Neutrophil (primary cell): ENCODE measurements around the gene ITPKC.

Experiments used
- H3K27ac ChIP-seq: fragments of 200-600 bp; sonication (generic); 2 replicates; pipeline ENCODE4 v1.5.1; 2016; ENCODE audit warnings: mild to moderate bottlenecking, moderate library complexity
- H3K27me3 ChIP-seq: fragments of 200-600 bp; sonication (generic); 2 replicates; pipeline ENCODE4 v1.6.0; 2016; ENCODE audit warnings: mild to moderate bottlenecking
- H3K36me3 ChIP-seq: fragments of 200-600 bp; sonication (generic); 2 replicates; pipeline ENCODE4 v1.5.1; 2017
- H3K4me1 ChIP-seq, 2 experiments: fragments of 200-600 bp in 1 of 2; sonication (generic) in 1 of 2; 1 replicate in 1 of 2; 2 replicates in 1 of 2; pipeline versions ENCODE4 v1.5.1 to v1.6.1; 2013 to 2016; ENCODE audit warnings: low read depth in 1 of 2, low read length in 1 of 2, mild to moderate bottlenecking in 1 of 2, moderate library complexity in 1 of 2; ENCODE audit not compliant: control insufficient read depth in 1 of 2, insufficient read depth in 1 of 2
- H3K4me3 ChIP-seq, 2 experiments: fragments of 200-600 bp in 1 of 2; sonication (generic) in 1 of 2; 1 replicate in 1 of 2; 2 replicates in 1 of 2; pipeline ENCODE4 v1.5.1; 2013 to 2016; ENCODE audit warnings: low read depth in 1 of 2, low read length in 1 of 2, mild to moderate bottlenecking in 1 of 2, moderate library complexity in 1 of 2
- H3K9me3 ChIP-seq: fragments of 200-600 bp; sonication (generic); 2 replicates; pipeline ENCODE4 v1.5.1; 2016
- CTCF ChIP-seq: fragments of 200-600 bp; sonication (generic); IDR thresholded peaks from 2 replicates; pipeline ENCODE4 v1.5.1; 2016; ENCODE audit warnings: antibody characterized with exemption

The ITPKC gene

GRCh38 chr19:40686882-40687524 is 29.9 kb upstream of the ITPKC start:
- Histone ChIP-seq H3K4me1 (peaks cover 5 to 19% of the 10 kb centered on the region in 2 experiments), H3K27ac (no peak overlapping the region), H3K4me3 (no peak overlapping the region), H3K27me3 (no peaks in the 10 kb centered on the region), H3K36me3 (peaks cover 22% of the 10 kb centered on the region), H3K9me3 (no peaks in the 10 kb centered on the region)
- no peak for TF ChIP-seq CTCF

DNA sequence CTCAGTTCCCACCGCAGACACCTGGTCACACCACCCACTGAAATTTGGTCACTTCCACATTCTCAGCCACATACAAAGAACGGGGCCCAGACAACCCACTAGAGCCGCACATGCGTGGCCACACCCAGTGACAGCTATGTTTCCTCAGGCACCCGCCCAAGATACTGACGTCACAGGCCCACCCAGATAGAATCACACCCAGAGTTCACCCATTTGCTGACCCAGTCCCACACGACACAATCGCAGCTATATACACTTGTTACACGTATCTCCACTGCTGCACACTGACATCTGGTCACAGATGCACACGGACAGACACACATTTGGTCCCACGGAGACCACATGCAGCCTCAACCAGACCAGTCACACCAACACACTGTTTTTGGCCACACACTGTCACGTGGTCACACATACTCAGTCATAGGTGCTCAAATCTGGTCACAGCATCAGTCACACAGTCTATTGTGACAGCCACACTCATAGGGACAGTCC is 29.3 kb upstream of the ITPKC start:
- Histone ChIP-seq H3K27ac (no peak overlapping the region), H3K4me1 (peaks cover 5 to 19% of the 10 kb centered on the region in 2 experiments), H3K4me3 (no peak overlapping the region), H3K9me3 (no peaks in the 10 kb centered on the region), H3K36me3 (peaks cover 25% of the 10 kb centered on the region), H3K27me3 (no peaks in the 10 kb centered on the region)
- TF ChIP-seq CTCF: no peak

- H3K4me1 ChIP-seq: peaks cover 5 to 19% of the 10 kb centered on the region in 2 experiments
- no peaks in the 10 kb centered on the region for H3K27me3 ChIP-seq
- H3K36me3 ChIP-seq: peaks cover 31% of the 10 kb centered on the region
- no peak for TF ChIP-seq CTCF
- no peak overlapping the region for H3K4me3 ChIP-seq
- H3K27ac ChIP-seq: no peak overlapping the region
- H3K9me3 ChIP-seq: no peaks in the 10 kb centered on the region
Observed at GRCh38 chr19:40688309-40688708, 28.6 kb upstream of the ITPKC start.

GRCh38 chr19:40688987-40689338 is 27.9 kb upstream of the ITPKC start:
- H3K27ac ChIP-seq: no peak overlapping the region
- H3K4me1 ChIP-seq: peaks cover 5 to 19% of the 10 kb centered on the region in 2 experiments
- peaks cover 37% of the 10 kb centered on the region for H3K36me3 ChIP-seq
- no peak for TF ChIP-seq CTCF
- H3K27me3 ChIP-seq: no peaks in the 10 kb centered on the region
- H3K9me3 ChIP-seq: no peaks in the 10 kb centered on the region
- no peak overlapping the region for H3K4me3 ChIP-seq

DNA sequence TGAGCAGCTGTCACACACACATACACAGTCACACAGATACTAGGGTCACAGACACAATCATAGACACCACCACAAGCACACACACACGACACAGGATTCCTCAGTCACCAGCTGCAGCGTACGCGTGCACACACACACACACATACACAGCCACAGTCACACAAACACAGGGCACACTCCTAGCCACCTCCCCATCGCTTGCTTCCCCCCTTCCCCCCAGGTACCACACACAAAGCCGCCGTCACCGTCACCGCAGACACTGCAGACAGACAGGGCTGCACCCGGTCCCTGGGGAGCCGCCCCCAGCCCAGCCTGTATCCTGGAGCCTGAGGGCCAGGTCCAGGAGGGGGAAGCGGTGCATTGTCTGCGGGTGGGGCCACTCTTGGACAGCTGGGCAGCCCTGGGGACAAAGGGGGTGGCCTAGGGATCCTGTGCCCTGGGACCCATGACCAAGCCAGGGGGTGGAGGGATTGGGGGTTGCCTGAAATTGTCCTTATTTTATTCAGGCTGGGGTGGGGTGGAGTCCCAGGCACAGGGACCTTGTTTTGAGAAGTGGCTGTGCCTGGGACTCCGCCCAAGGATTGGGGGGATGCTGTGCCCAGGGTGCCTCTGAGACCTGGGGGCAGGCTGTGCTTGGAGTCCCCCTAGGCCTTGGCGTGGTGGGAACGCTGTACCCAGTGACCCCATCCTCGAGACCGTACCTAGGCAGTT is 27.4 kb upstream of the ITPKC start:
- peaks cover 5 to 19% of the 10 kb centered on the region in 2 experiments for H3K4me1 ChIP-seq
- no peaks in the 10 kb centered on the region for H3K27me3 ChIP-seq
- TF ChIP-seq CTCF: no peak
- peaks cover 42% of the 10 kb centered on the region for H3K36me3 ChIP-seq
- H3K4me3 ChIP-seq: peak overlapping the region; percentile 78 to 86
- H3K27ac ChIP-seq: no peak overlapping the region
- no peaks in the 10 kb centered on the region for H3K9me3 ChIP-seq
